Rectal smooth muscle tissue (tissue), 1 donor: Measurements from ENCODE around the gene C1orf210.

Experiments
- H3K27ac ChIP-seq: one replicate; pipeline ENCODE4 v1.7.0; 2013; ENCODE audit warnings: low read depth, low read length, inconsistent platforms
- H3K27me3 ChIP-seq: one replicate; pipeline ENCODE4 v1.7.0; 2013; ENCODE audit warnings: low read length; ENCODE audit not compliant: control insufficient read depth, insufficient read depth
- H3K36me3 ChIP-seq: one replicate; pipeline ENCODE4 v1.7.0; 2013; ENCODE audit warnings: low read length; ENCODE audit not compliant: control insufficient read depth, insufficient read depth
- H3K4me1 ChIP-seq: one replicate; pipeline ENCODE4 v1.7.0; 2013; ENCODE audit warnings: low read length; ENCODE audit not compliant: control insufficient read depth, insufficient read depth
- H3K4me3 ChIP-seq: one replicate; pipeline ENCODE4 v1.7.0; 2013; ENCODE audit warnings: low read length
- H3K9ac ChIP-seq: one replicate; pipeline ENCODE4 v1.7.0; 2013; ENCODE audit warnings: low read length

C1orf210 gene

GRCh38 chr1:43256675-43257570 lies 28.5 kb downstream of the C1orf210 start:
- Histone ChIP-seq H3K4me1 (no peaks in the 10 kb centered on the region), H3K36me3 (no peaks in the 10 kb centered on the region), H3K27ac (no peak overlapping the region), H3K27me3 (no peaks in the 10 kb centered on the region), H3K4me3 (no peak overlapping the region), H3K9ac (no peak overlapping the region)

DNA sequence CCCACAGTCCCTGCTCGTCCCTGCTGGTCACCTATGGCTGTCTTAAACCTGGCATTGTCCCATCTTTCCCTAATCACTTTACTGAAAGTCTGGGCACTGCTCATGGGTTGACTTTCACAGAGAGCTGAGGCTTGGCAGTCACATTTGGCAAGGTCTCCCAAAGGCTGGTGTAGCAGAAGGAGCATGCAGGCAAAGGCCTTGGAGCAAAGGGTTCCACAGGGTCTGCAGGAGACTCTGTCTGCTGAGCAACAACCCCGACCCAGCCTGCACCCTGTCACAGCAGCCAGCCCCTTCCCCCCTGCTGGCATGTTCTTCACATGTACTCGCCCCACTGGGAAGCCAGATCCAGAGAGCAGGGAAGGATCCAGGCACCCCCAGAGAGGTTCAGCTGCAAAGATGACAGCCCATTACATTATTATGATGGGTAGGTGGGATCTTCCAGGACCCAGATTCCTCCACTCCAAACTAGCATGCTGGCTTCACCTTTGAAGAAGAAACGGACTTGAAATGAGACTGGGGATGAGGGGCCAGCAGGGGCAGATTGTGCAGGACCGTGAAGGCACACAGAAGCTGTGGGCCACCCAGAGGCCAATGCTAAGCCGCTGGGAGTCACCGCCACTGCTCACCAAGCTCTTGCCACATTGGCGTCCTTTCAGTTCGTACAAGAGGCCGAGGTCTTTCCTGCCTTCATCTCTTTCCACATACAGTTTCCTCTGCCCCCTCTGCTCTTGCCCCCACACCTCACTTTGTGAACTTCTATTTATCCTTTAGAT lies 29.8 kb downstream of the C1orf210 start:
- Histone ChIP-seq H3K9ac (no peak overlapping the region), H3K4me3 (no peak overlapping the region), H3K4me1 (no peaks in the 10 kb centered on the region), H3K27me3 (no peaks in the 10 kb centered on the region), H3K36me3 (no peaks in the 10 kb centered on the region), H3K27ac (no peak overlapping the region)

GRCh38 chr1:43253876-43254275 lies 31.5 kb downstream of the C1orf210 start:
- Histone ChIP-seq H3K9ac (no peak overlapping the region), H3K27me3 (no peaks in the 10 kb centered on the region), H3K27ac (no peak overlapping the region)

DNA sequence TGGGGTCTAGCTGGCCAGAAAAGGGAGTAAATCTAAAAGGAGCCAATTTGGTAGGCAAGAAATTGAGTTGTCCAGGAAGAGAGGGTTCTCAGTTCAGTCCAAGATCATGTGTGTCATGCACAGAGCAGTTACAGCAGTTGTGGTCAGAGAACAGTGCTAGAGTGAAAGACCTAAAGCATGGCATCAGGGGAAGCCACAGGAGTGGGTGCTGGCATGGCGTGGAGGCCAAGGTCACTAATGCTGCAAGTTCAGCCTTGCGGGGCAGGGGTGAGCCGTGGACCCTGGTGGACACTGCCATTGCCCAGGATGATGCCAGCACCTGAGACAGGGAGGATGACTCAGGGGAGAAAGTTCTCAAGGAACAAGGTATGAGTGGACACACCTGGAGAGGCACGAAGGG lies 32.2 kb downstream of the C1orf210 start:
- no peaks in the 10 kb centered on the region for H3K36me3 ChIP-seq

More at GRCh38 chr1:43253876-43254275, 31.5 kb downstream of the C1orf210 start:
- Histone ChIP-seq H3K4me1 (no peaks in the 10 kb centered on the region), H3K36me3 (no peaks in the 10 kb centered on the region), H3K4me3 (no peak overlapping the region)

DNA sequence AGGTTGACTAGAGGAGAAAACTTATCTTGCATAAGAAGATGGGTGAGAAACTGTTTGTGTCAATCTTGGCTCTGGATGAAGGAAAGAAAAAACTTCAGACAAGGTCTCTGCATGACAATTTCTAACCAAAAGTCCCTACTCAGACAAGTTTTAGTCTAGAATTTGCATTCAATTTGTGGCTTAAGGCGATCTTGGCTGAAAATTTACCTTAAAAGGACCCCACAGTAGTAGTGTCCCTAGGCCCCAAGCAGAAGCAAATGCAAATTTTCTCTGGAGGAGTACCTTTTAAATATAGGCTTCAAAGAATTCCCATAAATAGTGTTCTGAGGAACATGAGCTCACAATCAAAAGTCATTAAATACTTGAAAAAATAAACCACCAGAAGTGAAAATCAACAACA lies 33.2 kb downstream of the C1orf210 start:
- Histone ChIP-seq H3K9ac (no peak overlapping the region), H3K4me1 (no peaks in the 10 kb centered on the region), H3K27me3 (no peaks in the 10 kb centered on the region), H3K27ac (no peak overlapping the region), H3K36me3 (no peaks in the 10 kb centered on the region), H3K4me3 (no peak overlapping the region)

More for the DNA sequence above, 32.2 kb downstream of the C1orf210 start:
- no peak overlapping the region for H3K4me3 ChIP-seq
- H3K27ac ChIP-seq = no peak overlapping the region
- H3K27me3 ChIP-seq = no peaks in the 10 kb centered on the region
- no peaks in the 10 kb centered on the region for H3K4me1 ChIP-seq
- no peak overlapping the region for H3K9ac ChIP-seq

- no peak overlapping the region for H3K9ac ChIP-seq
- H3K4me3 ChIP-seq = no peak overlapping the region
- no peak overlapping the region for H3K27ac ChIP-seq
- no peaks in the 10 kb centered on the region for H3K36me3 ChIP-seq
- no peaks in the 10 kb centered on the region for H3K4me1 ChIP-seq
- H3K27me3 ChIP-seq = no peaks in the 10 kb centered on the region
Measured at GRCh38 chr1:43251024-43251423, 34.4 kb downstream of the C1orf210 start.

DNA sequence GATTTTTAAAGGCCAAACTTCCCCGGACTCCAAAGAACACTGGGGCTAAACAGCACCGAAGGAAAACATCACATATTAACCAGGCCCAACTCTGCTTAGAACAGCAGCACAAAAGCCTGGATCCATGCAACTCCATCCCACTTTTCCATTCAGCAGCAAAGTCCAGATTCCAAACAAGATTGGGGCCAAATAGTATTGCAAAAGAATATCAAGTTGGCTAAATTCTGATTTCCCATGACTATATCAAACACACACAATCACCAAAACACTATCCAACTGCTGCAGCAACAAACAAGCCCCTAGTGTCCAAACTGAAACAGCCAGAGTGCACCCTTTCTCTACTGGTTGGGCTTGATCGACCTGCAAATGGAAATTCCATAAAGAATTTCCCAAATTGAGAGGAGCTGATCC lies 35.0 kb downstream of the C1orf210 start:
- no peaks in the 10 kb centered on the region for H3K4me1 ChIP-seq
- H3K36me3 ChIP-seq = no peaks in the 10 kb centered on the region
- no peak overlapping the region for H3K27ac ChIP-seq
- H3K27me3 ChIP-seq = no peaks in the 10 kb centered on the region
- H3K4me3 ChIP-seq = no peak overlapping the region
- no peak overlapping the region for H3K9ac ChIP-seq

DNA sequence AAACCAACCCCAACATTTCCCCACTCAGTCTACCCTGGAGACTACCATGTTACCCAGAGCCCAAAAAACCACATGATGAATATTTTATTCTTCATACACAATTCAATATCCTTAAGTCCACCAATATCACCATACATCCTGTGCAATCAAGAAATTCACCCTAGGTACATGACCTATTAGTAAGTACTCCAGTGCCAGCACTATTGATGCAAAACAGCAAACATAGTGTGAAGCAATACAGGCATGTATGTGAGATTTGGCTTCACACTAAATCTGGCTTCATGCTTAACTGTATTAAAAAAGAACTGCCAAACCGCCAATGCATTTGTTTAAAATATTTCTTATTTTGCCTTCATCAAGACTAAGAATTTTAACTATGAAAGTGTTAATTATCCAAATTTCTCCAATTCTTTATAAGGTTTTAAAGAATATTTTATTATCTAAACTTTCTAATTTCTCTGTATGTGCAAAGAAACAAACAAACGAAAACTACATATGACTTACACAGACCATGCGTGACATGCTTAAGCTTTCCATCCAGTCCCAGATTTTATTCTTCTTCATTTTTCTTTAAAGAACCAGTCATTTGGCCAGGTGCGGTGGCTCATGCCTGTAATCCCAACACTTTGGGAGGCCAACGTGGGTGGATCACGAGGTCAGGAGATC lies 38.0 kb downstream of the C1orf210 start:
- no peak overlapping the region for H3K9ac ChIP-seq
- no peak overlapping the region for H3K27ac ChIP-seq
- H3K4me3 ChIP-seq = no peak overlapping the region
- no peaks in the 10 kb centered on the region for H3K27me3 ChIP-seq
- no peaks in the 10 kb centered on the region for H3K36me3 ChIP-seq
- H3K4me1 ChIP-seq = no peaks in the 10 kb centered on the region

DNA sequence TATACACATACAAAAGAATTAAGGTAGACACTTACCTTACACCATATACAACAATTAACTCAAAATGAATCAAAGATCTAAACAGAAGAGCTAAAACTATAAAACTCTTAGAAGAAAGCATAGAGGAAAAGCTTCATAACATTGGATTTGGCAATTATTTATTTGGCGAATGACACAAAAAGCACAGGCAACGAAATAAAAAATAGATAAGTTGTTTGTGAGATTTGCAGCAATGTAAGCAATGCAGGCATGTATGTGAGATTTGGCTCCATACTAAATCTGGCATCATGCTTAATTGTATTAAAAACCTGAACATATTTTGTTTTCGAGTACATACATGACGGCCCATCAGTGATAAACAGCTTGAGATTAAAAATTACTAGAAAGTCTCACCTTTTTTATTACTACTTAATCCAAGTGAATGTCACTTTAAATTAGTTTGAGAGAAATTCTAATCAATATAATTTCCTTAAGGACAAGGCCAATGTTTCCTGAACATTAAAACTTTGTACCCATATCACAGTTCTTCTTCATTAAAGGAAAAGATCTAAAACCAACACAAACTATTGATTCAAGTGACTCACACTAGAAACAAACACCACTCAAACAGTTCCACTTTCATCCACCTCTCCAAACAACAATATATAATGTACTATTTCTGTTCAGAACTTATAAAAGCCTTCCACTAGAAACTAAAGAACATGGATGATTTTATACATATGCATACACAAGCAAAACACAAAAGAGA lies 38.7 kb downstream of the C1orf210 start:
- no peaks in the 10 kb centered on the region for H3K27me3 ChIP-seq
- no peak overlapping the region for H3K4me3 ChIP-seq
- no peaks in the 10 kb centered on the region for H3K36me3 ChIP-seq
- H3K27ac ChIP-seq = no peak overlapping the region
- H3K4me1 ChIP-seq = no peaks in the 10 kb centered on the region
- H3K9ac ChIP-seq = no peak overlapping the region

GRCh38 chr1:43243299-43243698 lies 42.1 kb downstream of the C1orf210 start:
- Histone ChIP-seq H3K27ac (no peak overlapping the region), H3K4me1 (no peaks in the 10 kb centered on the region), H3K4me3 (no peak overlapping the region), H3K9ac (no peak overlapping the region), H3K27me3 (no peaks in the 10 kb centered on the region), H3K36me3 (no peaks in the 10 kb centered on the region)

GRCh38 chr1:43241413-43241836 lies 44.0 kb downstream of the C1orf210 start:
- no peak overlapping the region for H3K27ac ChIP-seq

DNA sequence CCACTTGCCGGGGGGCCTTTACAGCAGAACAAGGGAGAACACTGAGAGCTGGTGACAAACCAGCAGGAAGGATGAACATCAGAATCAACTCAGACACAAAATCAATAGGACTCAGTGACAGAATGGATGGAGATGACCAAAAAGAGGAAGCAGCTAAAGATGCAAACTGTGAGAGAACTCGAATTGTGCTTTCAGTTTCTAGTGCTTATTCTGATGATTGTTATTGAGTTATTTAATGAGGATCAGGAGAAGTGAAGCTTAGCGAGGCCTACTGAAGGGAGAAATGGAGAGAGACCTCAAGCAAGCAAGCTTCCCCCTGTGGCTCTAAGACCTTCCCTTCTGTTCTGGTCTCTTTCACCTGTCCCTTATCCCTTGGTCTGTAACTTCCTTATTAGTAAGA lies 45.9 kb downstream of the C1orf210 start:
- no peaks in the 10 kb centered on the region for H3K36me3 ChIP-seq
- no peak overlapping the region for H3K4me3 ChIP-seq
- H3K27ac ChIP-seq = no peak overlapping the region
- H3K27me3 ChIP-seq = no peaks in the 10 kb centered on the region
- no peaks in the 10 kb centered on the region for H3K4me1 ChIP-seq
- no peak overlapping the region for H3K9ac ChIP-seq

More at GRCh38 chr1:43241413-43241836, 44.0 kb downstream of the C1orf210 start:
- Histone ChIP-seq H3K27me3 (no peaks in the 10 kb centered on the region), H3K4me1 (no peaks in the 10 kb centered on the region), H3K4me3 (no peak overlapping the region), H3K36me3 (no peaks in the 10 kb centered on the region), H3K9ac (no peak overlapping the region)
